DOHH2 (cell line): ENCODE results near the gene CNKSR2.

Experiments
- H3F3A ChIP-seq: fragments of 200-600 bp; sonication (generic), shearing (Covaris generic); 2 replicates; pipeline ENCODE4 v1.6.0; 2016; ENCODE audit warnings: antibody characterized with exemption, mild to moderate bottlenecking; ENCODE audit not compliant: control insufficient read depth, insufficient read depth
- H3K27ac ChIP-seq: fragments of 200-600 bp; sonication (generic); 2 replicates; pipeline ENCODE4 v1.5.1; 2014; ENCODE audit warnings: low read depth, mild to moderate bottlenecking, low read length, moderate library complexity
- H3K27me3 ChIP-seq: fragments of 200-600 bp; sonication (generic); 2 replicates; pipeline ENCODE4 v1.6.1; 2014; ENCODE audit warnings: mild to moderate bottlenecking, low read length, mixed read lengths; ENCODE audit not compliant: control insufficient read depth
- H3K36me3 ChIP-seq: fragments of 200-600 bp; sonication (generic); 2 replicates; pipeline ENCODE4 v1.6.1; 2014; ENCODE audit warnings: mild to moderate bottlenecking, low read length, moderate library complexity, mixed read lengths; ENCODE audit not compliant: control insufficient read depth
- H3K4me1 ChIP-seq: fragments of 200-600 bp; sonication (generic); 2 replicates; pipeline ENCODE4 v1.6.1; 2014; ENCODE audit warnings: mild to moderate bottlenecking, low read length, mixed read lengths; ENCODE audit not compliant: control insufficient read depth
- H3K4me2 ChIP-seq: fragments of 200-600 bp; sonication (generic); 2 replicates; pipeline ENCODE4 v1.6.0; 2014; ENCODE audit warnings: mild to moderate bottlenecking, low read length, moderate library complexity
- H3K4me3 ChIP-seq: fragments of 200-600 bp; sonication (generic); 2 replicates; pipeline ENCODE4 v1.5.1; 2014; ENCODE audit warnings: mild to moderate bottlenecking, low read length, mixed read lengths
- H3K79me2 ChIP-seq: fragments of 200-600 bp; sonication (generic); 2 replicates; pipeline ENCODE4 v1.6.1; 2014; ENCODE audit warnings: mild to moderate bottlenecking, low read length, mixed read lengths; ENCODE audit not compliant: control insufficient read depth
- H3K9me2 ChIP-seq: fragments of 200-600 bp; sonication (generic); replicated peaks from 2 replicates; pipeline ENCODE4 v1.6.1; 2014; ENCODE audit warnings: mild to moderate bottlenecking, low read length, mixed read lengths; ENCODE audit not compliant: control insufficient read depth
- H3K9me3 ChIP-seq: fragments of 200-600 bp; sonication (generic); 2 replicates; pipeline ENCODE4 v1.6.1; 2014; ENCODE audit warnings: antibody characterized with exemption, low read length, mixed read lengths; ENCODE audit not compliant: control insufficient read depth, insufficient read depth
- H4K20me1 ChIP-seq: fragments of 200-600 bp; sonication (generic); 2 replicates; pipeline ENCODE4 v1.6.0; 2014; ENCODE audit warnings: low read depth, mild to moderate bottlenecking, antibody characterized with exemption, low read length, moderate library complexity; ENCODE audit not compliant: control insufficient read depth, insufficient read depth
- EZH2phosphoT487 ChIP-seq: fragments of 200-600 bp; sonication (generic); IDR thresholded peaks from 2 replicates; pipeline ENCODE4 v1.6.1; 2017; ENCODE audit warnings: borderline replicate concordance, mild to moderate bottlenecking, antibody characterized with exemption, low read length, moderate library complexity, mixed read lengths
- TF ChIP-seq, protein P1 (sequence below): fragments of 200-600 bp; sonication (generic); IDR thresholded peaks from one replicate; pipeline ENCODE4 v1.5.1; 2014; ENCODE audit warnings: antibody characterized with exemption, mild to moderate bottlenecking, low read depth, low read length; ENCODE audit not compliant: poor library complexity, severe bottlenecking

CNKSR2 gene

DNA sequence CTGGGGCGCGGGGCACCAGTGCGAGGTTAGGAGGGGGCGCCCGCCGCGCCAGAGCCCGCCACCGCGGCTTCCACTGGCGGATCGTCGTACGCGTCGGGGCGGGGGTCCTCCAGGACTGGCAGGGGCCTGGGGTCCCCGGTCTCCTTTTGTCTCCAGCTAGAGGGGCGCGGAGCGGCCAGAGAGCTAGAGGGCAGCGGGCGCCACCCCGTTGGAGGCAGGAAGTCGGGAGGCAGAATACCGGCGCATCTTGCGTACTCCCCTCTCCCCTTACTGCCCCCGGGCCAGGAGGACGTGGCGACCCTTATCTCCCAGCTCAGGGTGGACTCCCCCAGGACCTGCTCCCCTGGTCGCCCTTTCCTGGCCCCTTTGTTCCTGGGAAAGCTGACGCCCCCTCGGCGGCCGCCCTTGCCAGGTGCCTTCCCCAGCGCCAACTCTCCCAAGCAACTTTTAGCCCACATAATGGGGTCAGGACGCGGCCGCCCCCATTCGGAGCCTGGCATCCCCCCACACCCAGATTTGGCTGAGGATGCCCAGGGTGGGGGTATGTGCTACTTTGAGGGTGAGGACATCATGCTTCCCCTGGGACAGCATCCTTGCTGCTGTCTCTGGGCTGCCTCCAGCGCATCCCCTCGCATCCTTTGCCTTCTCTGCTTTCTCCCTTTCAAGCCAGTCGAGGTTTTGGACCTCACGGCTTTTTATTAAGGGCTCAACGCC, 933 bp downstream of the CNKSR2 start:
- no peak for TF ChIP-seq EZH2phosphoT487
- TF ChIP-seq, protein P1, sequence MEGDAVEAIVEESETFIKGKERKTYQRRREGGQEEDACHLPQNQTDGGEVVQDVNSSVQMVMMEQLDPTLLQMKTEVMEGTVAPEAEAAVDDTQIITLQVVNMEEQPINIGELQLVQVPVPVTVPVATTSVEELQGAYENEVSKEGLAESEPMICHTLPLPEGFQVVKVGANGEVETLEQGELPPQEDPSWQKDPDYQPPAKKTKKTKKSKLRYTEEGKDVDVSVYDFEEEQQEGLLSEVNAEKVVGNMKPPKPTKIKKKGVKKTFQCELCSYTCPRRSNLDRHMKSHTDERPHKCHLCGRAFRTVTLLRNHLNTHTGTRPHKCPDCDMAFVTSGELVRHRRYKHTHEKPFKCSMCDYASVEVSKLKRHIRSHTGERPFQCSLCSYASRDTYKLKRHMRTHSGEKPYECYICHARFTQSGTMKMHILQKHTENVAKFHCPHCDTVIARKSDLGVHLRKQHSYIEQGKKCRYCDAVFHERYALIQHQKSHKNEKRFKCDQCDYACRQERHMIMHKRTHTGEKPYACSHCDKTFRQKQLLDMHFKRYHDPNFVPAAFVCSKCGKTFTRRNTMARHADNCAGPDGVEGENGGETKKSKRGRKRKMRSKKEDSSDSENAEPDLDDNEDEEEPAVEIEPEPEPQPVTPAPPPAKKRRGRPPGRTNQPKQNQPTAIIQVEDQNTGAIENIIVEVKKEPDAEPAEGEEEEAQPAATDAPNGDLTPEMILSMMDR: no peak
- Histone ChIP-seq H3F3A (no peaks in the 10 kb centered on the region), H3K4me1 (no peaks in the 10 kb centered on the region), H3K36me3 (no peaks in the 10 kb centered on the region), H3K9me3 (no peaks in the 10 kb centered on the region), H4K20me1 (no peaks in the 10 kb centered on the region), H3K4me3 (no peak overlapping the region), H3K9me2 (no peaks in the 10 kb centered on the region), H3K79me2 (no peaks in the 10 kb centered on the region), H3K27me3 (no peaks in the 10 kb centered on the region), H3K4me2 (no peak overlapping the region), H3K27ac (no peak overlapping the region)

DNA sequence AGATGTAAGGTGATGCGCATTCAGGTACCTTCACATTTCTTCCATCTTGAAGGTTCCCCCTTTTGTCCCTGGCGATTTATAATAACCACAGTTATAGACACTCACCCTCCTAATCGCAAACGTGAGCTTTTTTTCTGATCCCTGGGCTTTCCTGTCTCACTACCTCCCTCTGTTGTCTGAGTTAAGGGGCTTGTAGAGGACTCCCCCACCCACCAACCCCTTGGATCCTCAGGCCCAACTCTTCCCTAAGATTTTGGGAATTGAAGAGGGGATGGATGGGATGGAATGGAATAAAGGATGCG, 1.4 kb downstream of the CNKSR2 start:
- no peaks in the 10 kb centered on the region for H3K9me2 ChIP-seq
- H3K27me3 ChIP-seq: no peaks in the 10 kb centered on the region
- H3F3A ChIP-seq: no peaks in the 10 kb centered on the region
- no peak overlapping the region for H3K4me2 ChIP-seq
- no peaks in the 10 kb centered on the region for H4K20me1 ChIP-seq
- no peak for TF ChIP-seq EZH2phosphoT487
- TF ChIP-seq, protein P1: no peak
- H3K4me3 ChIP-seq: no peak overlapping the region
- H3K9me3 ChIP-seq: no peaks in the 10 kb centered on the region
- H3K27ac ChIP-seq: no peak overlapping the region
- H3K4me1 ChIP-seq: no peaks in the 10 kb centered on the region
- no peaks in the 10 kb centered on the region for H3K36me3 ChIP-seq
- no peaks in the 10 kb centered on the region for H3K79me2 ChIP-seq

DNA sequence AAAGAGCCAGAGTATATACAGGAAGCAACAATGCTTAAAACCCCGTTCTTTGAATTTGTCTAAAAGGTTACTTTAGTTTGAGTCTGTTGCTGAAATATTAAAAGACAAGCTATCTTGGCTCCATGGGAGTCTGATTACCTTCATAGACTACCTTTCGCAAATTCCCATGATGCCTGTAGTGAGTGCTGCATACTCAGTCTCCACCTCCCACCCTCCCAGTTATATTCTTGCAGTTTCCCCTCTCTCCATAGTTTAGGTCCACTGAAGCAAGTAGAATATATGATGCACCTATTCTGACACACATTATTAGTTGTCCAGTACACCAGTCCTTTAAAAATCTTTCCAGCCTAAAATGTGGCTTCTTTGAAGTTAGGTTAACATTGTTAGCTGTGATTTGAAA, 2.4 kb downstream of the CNKSR2 start:
- no peaks in the 10 kb centered on the region for H3K79me2 ChIP-seq
- no peaks in the 10 kb centered on the region for H3K4me1 ChIP-seq
- H3K27me3 ChIP-seq: no peaks in the 10 kb centered on the region
- H3K9me2 ChIP-seq: no peaks in the 10 kb centered on the region
- no peak overlapping the region for H3K4me3 ChIP-seq
- no peaks in the 10 kb centered on the region for H3K36me3 ChIP-seq
- TF ChIP-seq, protein P1: no peak
- TF ChIP-seq EZH2phosphoT487: no peak
- no peaks in the 10 kb centered on the region for H4K20me1 ChIP-seq
- H3K4me2 ChIP-seq: no peak overlapping the region
- H3F3A ChIP-seq: no peaks in the 10 kb centered on the region
- no peaks in the 10 kb centered on the region for H3K9me3 ChIP-seq
- H3K27ac ChIP-seq: no peak overlapping the region
